ENCODE data around the gene HAS3. TPM values are rescaled to one million over a fixed set of nuclear protein-coding genes. Genes with fewer than 3 reads are reported as not detected.

The HAS3 gene
- total and polyA plus RNA-seq, 8 donors = 1.1 to 10.3 (median 5.8) TPM; not detected in 1

DNA sequence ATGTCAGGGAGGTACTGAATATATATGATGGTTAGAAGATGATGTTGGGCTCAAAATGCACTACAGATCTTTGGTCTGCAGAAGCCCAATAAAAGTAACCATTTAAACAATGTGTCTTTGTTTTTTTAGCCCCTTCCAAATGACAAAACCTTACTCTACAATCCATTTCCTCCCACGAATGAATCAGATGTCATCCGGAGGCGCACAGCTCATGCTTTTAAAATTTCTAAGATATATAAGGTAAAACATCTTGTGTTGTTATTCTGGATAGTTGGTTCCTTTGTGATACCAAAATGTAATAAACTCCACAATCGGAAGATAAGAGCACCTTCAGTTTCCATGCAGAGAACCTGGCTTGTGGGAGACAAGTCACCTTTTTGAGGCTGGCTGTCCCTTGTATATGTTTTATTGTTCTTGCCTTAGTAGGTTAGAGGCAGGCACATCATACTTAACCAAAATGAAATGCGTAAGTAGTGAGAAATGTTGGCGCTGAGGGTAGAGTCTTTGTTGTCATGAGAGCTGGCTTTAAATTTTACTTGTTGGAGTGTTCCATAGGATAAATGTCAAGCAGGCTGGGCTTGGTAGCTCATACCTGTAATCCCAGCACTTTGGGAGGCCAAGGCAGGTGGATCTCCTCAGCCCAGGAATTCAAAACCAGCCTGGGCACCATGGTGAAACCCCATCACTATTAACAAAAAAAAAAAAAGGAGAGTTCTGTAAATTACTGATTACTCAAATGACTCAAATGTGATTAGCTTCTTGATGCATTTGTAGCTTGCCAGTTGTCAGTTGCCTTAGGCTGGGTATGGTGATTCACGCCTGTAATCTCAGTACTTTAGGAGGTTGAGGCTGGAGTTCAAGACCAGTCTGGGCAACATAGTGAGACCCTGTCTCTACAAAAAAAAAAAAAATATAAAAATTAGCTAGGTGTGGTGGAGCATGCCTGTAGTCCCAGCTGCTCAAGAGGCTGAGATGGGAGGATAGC is 61.8 kb downstream of the HAS3 start:
- intact Hi-C loops (cut with DNase I; ENCODE audit: low total_unique reads) = no loop called here
- H3K9me3 ChIP-seq = no peaks in the 10 kb centered on the region
- no peak overlapping the region for H3K4me3 ChIP-seq
- no peak overlapping the region for H3K27ac ChIP-seq
- H3K27me3 ChIP-seq = no peaks in the 10 kb centered on the region
- peaks cover 1 to 35% (median 18%) of the 10 kb centered on the region in 4 donors for H3K4me1 ChIP-seq
- H3K36me3 ChIP-seq = peaks cover 18 to 72% (median 71%) of the 10 kb centered on the region in 4 donors
- no peak for DNase-seq
- WGBS, 5 donors = 89 to 92% (median 92%) methylated on average over 7 of the region's 7 CpGs
- TF ChIP-seq POLR2AphosphoS5 (IDR thresholded peaks at IDR 0.05) (no peak), EP300 (IDR thresholded peaks at IDR 0.05) (no peak), POLR2A (IDR thresholded peaks at IDR 0.05) (no peak)
- TF ChIP-seq, protein P1, sequence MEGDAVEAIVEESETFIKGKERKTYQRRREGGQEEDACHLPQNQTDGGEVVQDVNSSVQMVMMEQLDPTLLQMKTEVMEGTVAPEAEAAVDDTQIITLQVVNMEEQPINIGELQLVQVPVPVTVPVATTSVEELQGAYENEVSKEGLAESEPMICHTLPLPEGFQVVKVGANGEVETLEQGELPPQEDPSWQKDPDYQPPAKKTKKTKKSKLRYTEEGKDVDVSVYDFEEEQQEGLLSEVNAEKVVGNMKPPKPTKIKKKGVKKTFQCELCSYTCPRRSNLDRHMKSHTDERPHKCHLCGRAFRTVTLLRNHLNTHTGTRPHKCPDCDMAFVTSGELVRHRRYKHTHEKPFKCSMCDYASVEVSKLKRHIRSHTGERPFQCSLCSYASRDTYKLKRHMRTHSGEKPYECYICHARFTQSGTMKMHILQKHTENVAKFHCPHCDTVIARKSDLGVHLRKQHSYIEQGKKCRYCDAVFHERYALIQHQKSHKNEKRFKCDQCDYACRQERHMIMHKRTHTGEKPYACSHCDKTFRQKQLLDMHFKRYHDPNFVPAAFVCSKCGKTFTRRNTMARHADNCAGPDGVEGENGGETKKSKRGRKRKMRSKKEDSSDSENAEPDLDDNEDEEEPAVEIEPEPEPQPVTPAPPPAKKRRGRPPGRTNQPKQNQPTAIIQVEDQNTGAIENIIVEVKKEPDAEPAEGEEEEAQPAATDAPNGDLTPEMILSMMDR (IDR thresholded peaks at IDR 0.05) = no peak

Other genes with a start within 250 kb of the HAS3 start
- 10 to 100 TPM; 12.3 to 52.7 (median 33.0) TPM for gene CHTF8, start 26.9 kb downstream of the HAS3 start, total RNA-seq
- gene CHTF8, start 26.9 kb downstream of the HAS3 start, polyA plus RNA-seq = 10 to 100 TPM; 60.1 to 83.2 (median 64.8) TPM
- 10 to 100 TPM in 4 of 5 donors, 1 to 10 TPM in 1; 8.1 to 68.8 (median 32.0) TPM for gene UTP4, start 27.0 kb downstream of the HAS3 start, total RNA-seq
- gene UTP4, start 27.0 kb downstream of the HAS3 start, polyA plus RNA-seq = 10 to 100 TPM; 18.7 to 33.1 (median 23.1) TPM
- gene SNTB2, start 81.5 kb downstream of the HAS3 start, total RNA-seq = 10 to 100 TPM; 11.6 to 74.4 (median 45.5) TPM
- gene SNTB2, start 81.5 kb downstream of the HAS3 start, polyA plus RNA-seq = 1 to 10 TPM; 4.0 to 6.4 (median 4.2) TPM
- gene VPS4A, start 205.7 kb downstream of the HAS3 start, total RNA-seq = 10 to 100 TPM in 4 of 5 donors, 1 to 10 TPM in 1; 4.1 to 51.0 (median 33.9) TPM
- 10 to 100 TPM; 27.3 to 30.4 (median 27.8) TPM for gene VPS4A, start 205.7 kb downstream of the HAS3 start, polyA plus RNA-seq
- 100 to 1,000 TPM in 1 of 5 donors, 10 to 100 TPM in 2, 1 to 10 TPM in 1, not detected in 1; 6.4 to 131 (median 23.6) TPM for gene PDF, start 224.9 kb downstream of the HAS3 start, total RNA-seq
- gene PDF, start 224.9 kb downstream of the HAS3 start, polyA plus RNA-seq = 1 to 10 TPM; 1.7 to 7.9 (median 7.1) TPM
- 100 to 1,000 TPM in 1 of 5 donors, 10 to 100 TPM in 4; 18.1 to 167 (median 33.6) TPM for gene COG8, start 233.9 kb downstream of the HAS3 start, total RNA-seq
- gene COG8, start 233.9 kb downstream of the HAS3 start, polyA plus RNA-seq = 10 to 100 TPM; 11.1 to 19.7 (median 11.5) TPM
- gene NIP7, start 234.1 kb downstream of the HAS3 start, total RNA-seq = 10 to 100 TPM in 2 of 5 donors, 1 to 10 TPM in 1, under 1 TPM in 1, not detected in 1; 0.89 to 18.9 (median 9.8) TPM
- 10 to 100 TPM; 10.9 to 16.3 (median 14.4) TPM for gene NIP7, start 234.1 kb downstream of the HAS3 start, polyA plus RNA-seq
- gene TMED6, start 246.1 kb downstream of the HAS3 start, total RNA-seq = 10 to 100 TPM in 2 of 5 donors, 1 to 10 TPM in 2, not detected in 1; 1.8 to 31.9 (median 10.8) TPM
- 10 to 100 TPM in 2 of 3 donors, 1 to 10 TPM in 1; 3.8 to 60.1 (median 37.6) TPM for gene TMED6, start 246.1 kb downstream of the HAS3 start, polyA plus RNA-seq

Measured in stomach (tissue), 9 donors.